GM21390 (cell line): ENCODE data around the gene SRXN1.
"Not testable (repeated sequence)": the region's sequence is repeated elsewhere in the genome, so short reads cannot be mapped to it uniquely, and the experiment has no call there.

Source experiments
- ATAC-seq: cut with Tn5 transposase; IDR thresholded peaks from one replicate; pipeline ENCODE4 v1.9.1; 2021; ENCODE audit not compliant: unreplicated experiment

The SRXN1 gene

DNA sequence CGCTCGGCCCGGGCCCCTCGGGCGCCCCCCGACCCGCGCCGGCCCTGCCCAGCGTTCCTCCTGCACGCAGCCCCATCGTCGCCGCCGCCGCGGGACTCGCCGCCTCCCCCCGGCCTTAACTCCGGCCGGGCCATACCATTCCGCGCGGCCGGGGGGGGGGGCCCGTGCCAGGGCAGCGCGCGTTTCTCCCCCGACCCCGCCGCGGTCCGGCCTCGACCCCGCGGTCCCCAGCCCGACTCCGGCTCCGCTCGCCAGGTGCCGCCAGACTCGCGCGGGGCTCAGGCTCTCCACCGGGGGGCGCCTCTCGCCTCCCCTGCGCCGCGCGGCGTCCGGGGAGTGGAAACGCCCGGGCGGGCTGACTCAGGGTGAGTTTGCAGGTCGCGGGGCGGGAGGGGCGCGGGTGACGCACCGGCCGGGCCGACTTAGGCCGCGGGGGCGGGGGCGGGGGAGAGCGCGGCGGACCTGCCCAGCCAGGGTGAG is at the start of gene SRXN1:
SRXN1 (minus strand) TSS at position 91 of the 480 bp plus-strand sequence; CDS start at position 76, 15 bp downstream.
- ATAC-seq: peak; percentile 91

- no peak for ATAC-seq
Observed at GRCh38 chr20:701401-702129, 48.6 kb upstream of the SRXN1 start.

GRCh38 chr20:699811-700338 is 46.9 kb upstream of the SRXN1 start:
- no peak for ATAC-seq

DNA sequence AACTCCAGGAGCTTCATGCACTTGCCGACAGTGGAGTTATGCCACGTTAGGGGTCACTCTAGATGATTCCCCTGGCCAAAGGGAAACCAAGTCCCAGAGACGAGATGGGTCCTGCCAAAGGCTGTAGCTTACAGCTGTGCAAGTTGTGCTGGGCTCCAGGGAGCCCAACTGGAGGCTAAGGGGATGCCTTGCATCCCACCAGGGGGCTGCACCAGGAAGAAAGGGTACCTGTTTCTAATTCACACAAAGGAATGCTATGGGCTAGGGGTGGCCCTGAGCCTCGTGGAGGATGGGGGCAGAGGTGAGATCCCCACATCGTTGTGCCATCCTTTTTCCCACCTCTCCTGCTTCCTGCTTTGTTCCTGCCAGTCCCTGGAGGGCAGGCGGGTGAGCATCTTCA is 46.3 kb upstream of the SRXN1 start:
- no peak for ATAC-seq

- no peak for ATAC-seq
Observed at GRCh38 chr20:698276-698675, 45.3 kb upstream of the SRXN1 start.

- ATAC-seq: no peak
Observed at GRCh38 chr20:697826-698225, 44.8 kb upstream of the SRXN1 start.

DNA sequence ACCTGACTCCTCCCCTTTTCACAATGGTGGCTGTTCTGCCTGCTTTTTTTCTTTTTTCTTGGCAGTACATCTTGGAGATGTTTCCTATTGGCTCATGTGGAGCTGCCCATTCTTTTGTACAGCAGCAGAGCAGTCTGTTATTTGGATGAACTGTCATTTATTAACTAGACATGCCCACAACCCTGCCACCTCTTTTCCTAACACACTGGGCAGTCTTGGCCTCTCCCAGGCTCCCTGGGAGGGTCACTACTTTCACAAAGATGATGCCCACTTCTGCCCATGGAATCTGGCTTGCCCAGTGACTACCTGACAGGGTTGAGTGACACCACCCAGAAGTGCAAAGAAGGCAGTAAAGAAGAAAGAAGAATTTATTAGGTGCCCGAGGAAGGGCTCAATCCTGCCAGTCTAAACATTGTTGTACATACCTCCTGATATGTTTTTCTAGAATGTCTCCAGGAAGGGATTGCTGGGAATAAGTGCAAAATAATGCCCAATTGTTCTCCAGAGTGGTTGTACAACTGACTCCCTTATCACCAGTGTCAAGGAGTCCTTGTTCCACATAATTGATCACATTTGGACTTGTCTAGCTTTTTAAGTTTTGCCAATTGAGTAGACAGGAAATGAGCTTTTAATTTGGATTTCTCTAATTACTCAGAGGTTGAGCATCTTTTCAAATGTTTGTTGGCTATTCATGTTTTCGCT is 42.3 kb upstream of the SRXN1 start:
- no peak for ATAC-seq

GRCh38 chr20:694496-694895 is 41.5 kb upstream of the SRXN1 start:
- no peak for ATAC-seq

- ATAC-seq: not testable (repeated sequence)
Observed at GRCh38 chr20:693786-694185, 40.8 kb upstream of the SRXN1 start.

- no peak for ATAC-seq
Observed at GRCh38 chr20:692044-692443, 39.0 kb upstream of the SRXN1 start.

DNA sequence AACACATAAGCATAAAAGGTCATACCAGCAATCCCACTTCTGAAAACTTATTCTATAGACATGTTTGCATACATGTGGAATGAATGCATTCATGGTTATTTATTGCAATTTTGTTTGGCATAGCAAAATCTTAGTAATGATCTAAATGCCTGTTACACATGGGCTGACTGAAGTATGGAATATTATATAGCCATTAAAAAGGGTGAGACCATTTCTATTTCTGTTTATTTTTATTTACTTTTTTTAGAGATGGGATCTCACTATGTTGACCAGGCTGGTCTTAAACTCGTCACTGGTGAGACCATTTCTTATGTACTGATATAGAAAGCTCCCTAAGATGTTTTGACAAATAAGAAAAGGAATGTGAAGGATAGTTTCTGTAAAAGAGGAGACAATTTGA is 36.9 kb upstream of the SRXN1 start:
- ATAC-seq: no peak

DNA sequence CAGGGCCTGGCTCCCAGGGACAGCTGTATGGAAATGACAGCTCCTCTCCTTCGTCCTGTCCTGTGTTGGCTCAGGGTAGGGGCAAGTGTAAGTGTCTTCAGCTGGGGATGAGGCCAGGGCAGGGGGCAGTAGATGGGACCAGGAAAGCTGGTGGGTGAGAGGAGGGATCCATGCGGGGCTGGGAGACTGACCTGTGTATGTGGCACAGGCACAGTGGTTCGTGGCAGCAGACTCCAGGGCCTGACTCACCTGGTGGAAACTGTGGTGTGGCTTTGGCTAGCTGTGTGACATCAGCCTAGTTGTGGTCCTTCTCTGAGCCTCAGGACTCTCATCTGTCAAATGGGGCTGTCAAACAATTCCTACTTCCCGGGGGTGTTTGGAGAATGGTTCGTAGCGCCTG is 36.3 kb upstream of the SRXN1 start:
- no peak for ATAC-seq

DNA sequence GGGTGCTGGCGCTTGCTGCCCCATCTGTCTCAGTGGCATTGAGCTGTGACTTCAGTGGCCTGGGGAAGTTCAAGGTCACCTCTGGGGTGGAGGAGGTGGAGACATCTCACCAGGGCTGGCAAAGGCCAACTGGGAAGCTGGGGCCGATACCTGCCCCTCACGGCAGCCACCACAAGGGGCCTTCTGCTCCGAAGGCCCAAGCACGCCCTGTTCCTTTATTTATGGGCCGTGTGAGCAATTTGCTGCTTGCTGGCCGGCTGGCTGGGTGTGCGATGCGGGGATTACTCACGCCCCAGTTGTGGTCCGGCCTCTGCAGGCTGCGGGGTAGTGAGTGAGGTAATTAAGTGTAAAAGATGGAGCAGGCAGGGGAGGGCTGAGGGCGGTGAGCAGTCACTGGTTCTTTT is 35.8 kb upstream of the SRXN1 start:
- no peak for ATAC-seq

DNA sequence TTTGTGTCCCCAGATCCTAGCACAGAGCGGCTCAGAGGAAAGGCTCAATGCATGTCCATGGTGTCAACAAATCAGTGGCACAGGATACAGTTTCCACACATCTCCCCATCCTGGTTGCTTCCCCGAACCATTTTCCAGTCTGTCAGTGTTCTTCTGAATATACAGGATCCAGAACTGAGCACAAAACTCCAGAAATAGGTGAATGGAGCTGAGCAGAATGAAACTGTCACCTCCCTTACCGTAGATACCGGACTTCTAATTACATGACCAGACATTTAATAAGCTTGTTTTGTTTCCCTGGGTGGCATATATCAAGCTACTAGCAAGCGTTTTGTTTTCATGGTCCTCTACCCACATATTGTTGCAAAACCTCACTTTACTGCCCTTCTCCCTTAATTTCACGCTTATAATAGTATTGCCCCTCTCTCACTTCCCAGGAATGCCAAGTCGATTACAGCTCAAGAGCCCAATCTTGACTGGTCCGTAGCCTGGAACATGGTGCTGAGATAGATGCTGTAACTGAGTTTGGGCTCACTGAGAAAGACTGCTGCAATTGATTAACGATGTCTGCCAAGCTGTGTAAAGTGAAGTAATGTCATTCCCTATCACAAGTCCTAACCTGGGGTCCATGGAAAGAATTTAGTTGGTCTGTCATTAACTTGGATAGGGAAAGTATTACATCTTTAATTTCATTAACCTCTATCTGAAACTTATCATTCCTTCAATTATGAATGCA is 34.6 kb upstream of the SRXN1 start:
- no peak for ATAC-seq

GRCh38 chr20:684676-685319 is 31.8 kb upstream of the SRXN1 start:
- no peak for ATAC-seq

GRCh38 chr20:682123-682522 is 29.1 kb upstream of the SRXN1 start:
- ATAC-seq: no peak

- ATAC-seq: no peak
Observed at GRCh38 chr20:680638-681187, 27.7 kb upstream of the SRXN1 start.

GRCh38 chr20:677957-678356 is 25.0 kb upstream of the SRXN1 start:
- ATAC-seq: no peak

DNA sequence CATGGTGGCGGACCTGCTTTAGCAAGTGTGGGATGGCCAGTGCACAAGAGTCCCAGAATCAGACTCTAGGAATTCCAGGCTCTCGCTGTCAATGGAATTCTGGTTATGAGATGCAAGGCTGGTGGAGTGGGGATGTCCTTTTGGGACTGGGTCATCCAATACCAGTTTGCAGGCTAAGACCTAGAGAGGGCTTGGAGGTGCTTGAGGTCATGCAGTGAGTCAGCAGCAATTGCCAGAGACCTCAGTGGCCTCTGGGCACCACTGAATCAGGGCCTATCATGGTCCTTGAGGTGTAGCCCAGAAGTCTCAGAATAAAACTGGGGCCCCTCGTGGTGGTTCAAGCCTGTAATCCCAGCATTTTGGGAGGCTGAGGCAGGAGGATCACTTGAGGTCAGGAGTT is 24.0 kb upstream of the SRXN1 start:
- ATAC-seq: no peak

- no peak for ATAC-seq
Observed at GRCh38 chr20:676315-676937, 23.4 kb upstream of the SRXN1 start.
